Fibroblast of lung (primary cell): ENCODE measurements around the gene TMED5.

ENCODE experiments used
- EZH2 ChIP-seq: IDR thresholded peaks from 2 replicates; pipeline ENCODE4 v1.5.1; 2012; ENCODE audit warnings: low read length, control low read depth, mild to moderate bottlenecking; ENCODE audit errors: missing control alignments
- TF ChIP-seq, protein P1 (sequence below), 2 donors: IDR thresholded peaks in 1 of 2; conservative IDR thresholded peaks in 1 of 2; 1 replicate in 1 of 2; 2 replicates in 1 of 2; pipeline ENCODE4 v1.5.1; 2011 to 2012; ENCODE audit warnings: low read length in 2 of 2, control low read depth in 1 of 2, inconsistent platforms in 1 of 2, low read depth in 1 of 2, mild to moderate bottlenecking in 1 of 2

DNA sequence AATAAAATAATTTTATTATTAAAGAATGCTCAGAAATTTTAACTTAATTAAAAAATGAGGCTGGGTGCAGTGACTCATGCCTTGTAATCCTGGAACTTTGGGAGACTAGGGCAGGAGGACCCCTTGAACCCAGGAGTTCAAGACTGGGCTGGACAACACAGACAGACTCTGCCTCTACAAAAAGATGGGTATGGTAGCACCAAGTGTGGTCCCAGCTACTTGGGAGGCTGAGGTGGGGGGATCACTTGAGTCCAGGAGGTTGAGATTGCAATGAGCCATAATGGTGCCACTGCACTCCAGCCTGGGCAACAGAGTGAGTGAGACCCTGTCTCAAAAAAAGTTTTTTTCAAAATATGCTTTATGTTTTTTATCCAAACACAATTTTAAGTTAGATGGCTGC, 25.3 kb downstream of the TMED5 start:
- TF ChIP-seq, protein P1, sequence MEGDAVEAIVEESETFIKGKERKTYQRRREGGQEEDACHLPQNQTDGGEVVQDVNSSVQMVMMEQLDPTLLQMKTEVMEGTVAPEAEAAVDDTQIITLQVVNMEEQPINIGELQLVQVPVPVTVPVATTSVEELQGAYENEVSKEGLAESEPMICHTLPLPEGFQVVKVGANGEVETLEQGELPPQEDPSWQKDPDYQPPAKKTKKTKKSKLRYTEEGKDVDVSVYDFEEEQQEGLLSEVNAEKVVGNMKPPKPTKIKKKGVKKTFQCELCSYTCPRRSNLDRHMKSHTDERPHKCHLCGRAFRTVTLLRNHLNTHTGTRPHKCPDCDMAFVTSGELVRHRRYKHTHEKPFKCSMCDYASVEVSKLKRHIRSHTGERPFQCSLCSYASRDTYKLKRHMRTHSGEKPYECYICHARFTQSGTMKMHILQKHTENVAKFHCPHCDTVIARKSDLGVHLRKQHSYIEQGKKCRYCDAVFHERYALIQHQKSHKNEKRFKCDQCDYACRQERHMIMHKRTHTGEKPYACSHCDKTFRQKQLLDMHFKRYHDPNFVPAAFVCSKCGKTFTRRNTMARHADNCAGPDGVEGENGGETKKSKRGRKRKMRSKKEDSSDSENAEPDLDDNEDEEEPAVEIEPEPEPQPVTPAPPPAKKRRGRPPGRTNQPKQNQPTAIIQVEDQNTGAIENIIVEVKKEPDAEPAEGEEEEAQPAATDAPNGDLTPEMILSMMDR (conservative IDR thresholded peaks at IDR 0.05 in 1 of 2, IDR thresholded peaks at IDR 0.05 in 1 of 2; ENCODE audit: low read depth in 1 of 2, low read length in 2 of 2), result no peak
- TF ChIP-seq EZH2, result no peak
